HG03432 (cell line): ENCODE data around the gene OLFML2B.

Experiments
- ATAC-seq: cut with Tn5 transposase; IDR thresholded peaks from one replicate; pipeline ENCODE4 v1.9.1; 2021; ENCODE audit warnings: mild to moderate bottlenecking, moderate library complexity; ENCODE audit not compliant: unreplicated experiment

The OLFML2B gene

DNA sequence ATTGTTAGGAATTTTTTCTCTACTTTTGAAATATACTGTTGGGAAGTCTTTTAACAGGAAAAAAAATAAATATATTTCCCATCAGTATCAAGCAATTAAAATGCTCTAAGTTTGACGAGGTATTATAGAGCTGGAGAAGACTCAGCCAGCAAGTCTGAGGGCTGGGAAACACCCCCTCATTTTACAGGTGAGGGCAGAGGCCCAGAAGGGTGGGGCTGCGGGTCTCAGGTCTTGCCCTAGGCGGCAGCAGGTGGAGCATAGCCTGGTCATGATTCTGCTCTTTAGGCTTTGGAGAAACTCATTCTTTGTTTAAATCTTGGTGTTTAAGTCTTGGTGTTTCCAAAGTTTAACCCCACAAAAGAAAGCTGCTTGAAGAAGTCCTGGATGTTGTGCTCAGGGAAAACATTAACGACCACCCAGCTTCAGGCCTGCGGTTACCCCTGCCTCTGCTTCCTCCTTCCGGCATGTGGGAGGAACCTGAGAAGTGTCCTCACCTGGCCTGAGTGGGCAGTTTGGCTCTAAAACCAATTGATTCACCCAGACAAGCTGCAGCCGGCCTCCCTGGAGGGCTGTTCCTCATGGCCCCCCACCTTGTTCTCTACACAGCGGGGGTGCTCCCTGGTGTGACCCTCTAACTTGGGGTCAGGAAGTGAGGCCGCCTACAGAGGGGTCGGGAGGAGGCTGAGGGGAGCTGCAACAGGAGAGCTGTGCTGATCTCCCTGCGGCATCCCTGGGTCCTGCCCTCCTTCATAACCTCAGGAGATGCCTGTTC, 41.7 kb downstream of the OLFML2B start:
- ATAC-seq, result no peak

DNA sequence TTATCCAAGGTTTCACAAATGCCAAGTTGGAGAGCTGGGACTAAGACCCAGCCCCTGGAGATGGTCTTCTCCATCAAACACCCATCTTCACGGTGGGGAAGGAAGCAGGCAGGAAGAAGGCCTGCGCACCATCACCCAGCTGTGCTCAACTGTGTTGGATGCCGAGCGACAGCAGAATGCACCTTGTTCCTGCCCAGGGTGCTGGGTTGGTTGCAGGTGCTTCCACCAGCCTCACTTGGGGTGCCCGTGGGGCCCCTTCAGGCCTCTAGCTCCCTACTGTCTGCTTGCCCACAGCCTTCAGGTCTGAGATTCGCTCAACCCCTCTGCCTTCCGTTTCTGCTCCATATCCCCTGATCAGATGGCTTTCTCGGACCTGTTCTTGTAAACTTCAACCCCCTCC, 42.5 kb downstream of the OLFML2B start:
- ATAC-seq, result no peak

DNA sequence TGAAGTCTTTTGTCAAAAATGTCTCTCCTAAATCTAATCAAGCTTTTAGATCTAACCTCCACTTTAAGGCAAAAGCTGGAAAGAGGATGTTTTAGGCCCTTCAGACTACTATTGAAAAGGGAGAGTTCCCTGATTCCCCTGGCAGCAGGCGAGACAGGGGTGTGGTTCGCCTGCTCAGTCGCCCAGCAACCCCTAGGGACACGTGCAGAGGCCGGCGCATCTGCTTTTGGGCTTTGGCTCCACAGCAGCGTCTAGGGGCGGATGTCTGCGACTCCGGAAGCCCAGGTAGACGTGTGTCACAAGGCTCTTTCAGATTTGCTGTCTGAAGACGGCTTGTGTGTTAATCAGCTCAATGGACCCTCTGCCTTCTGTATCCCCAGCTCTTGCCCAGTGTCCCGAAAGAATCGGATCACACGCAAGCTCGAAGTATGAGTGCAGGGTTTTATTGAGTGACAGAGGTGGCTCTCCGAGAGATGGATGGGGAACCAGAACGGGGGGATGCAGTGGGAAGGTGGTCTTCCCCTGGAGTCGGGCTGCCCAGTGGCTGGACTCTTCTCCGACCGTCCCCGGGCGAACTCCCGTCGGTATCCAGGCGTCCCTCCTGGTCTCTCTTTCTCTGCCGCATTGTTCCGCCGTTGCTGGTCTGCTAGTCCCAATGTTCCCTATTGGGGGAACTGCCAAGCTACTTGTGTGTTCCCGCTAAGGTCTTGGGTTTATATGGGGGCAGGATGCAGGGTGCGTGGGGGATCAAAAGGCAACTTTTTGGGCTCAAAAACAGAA, 45.5 kb downstream of the OLFML2B start:
- ATAC-seq, result no peak

DNA sequence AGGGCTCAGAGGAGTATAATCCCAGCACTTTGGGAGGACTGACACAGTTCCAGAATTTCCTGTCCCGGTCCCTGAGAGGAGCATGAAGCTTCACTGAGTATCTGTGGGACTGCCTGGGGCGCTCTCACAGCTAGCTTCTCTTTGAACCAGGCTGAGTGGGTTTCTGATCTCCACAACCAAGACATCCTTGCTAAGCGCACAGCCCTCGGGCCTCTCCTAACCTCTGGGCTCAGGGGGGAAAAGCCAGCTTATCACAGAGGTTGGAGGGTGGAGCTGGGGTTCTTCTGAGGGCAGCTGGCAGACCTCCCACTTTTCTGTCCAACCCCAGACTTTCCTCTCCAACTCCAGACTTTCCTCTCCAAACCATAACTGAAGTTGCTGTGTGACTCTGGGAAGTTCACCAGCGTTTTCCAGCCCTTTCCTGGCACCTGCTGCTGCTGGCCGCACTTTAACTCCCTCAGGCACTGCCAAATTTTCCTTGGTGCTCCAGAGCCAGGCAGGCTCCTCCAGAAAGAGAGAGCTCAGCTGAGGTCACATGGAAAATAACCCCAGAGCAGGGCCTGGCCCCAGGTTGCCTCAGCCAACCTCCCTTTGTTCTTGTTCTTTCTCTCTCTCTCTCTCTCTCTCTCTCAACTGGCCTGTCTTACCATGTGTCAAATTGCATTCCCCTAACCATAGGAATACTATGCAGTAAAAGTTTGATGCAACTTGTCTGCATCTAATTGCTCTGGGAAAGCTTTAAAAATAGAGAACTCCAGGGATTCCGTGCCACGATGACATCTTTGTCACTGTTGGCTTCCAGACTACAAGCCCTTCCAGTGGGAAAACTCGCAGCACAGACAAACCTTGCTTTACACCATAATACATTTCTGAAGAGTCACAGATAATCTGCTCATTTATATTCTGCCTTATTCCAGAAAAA, 49.5 kb downstream of the OLFML2B start:
- ATAC-seq, result no peak

DNA sequence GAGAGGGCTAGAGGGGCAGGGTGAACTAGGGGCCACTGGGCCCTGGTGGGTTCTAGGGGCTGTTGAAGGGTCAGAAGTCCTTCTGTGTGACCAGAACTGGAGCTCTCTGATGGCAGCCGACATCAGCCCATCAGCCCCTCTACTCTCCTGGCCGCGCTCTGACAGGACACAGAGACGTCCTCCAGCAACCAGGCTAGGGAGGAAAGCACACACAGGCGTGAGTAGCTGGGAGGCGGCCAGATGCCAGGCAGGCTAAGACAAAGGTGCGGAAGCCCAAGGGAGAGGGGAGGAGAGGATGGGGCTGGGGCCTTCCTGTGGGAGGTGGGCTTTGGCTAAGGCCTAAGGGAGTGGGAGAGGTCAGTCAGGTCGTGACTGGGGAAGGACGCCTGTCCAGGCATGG, 50.8 kb downstream of the OLFML2B start:
- ATAC-seq, result no peak

DNA sequence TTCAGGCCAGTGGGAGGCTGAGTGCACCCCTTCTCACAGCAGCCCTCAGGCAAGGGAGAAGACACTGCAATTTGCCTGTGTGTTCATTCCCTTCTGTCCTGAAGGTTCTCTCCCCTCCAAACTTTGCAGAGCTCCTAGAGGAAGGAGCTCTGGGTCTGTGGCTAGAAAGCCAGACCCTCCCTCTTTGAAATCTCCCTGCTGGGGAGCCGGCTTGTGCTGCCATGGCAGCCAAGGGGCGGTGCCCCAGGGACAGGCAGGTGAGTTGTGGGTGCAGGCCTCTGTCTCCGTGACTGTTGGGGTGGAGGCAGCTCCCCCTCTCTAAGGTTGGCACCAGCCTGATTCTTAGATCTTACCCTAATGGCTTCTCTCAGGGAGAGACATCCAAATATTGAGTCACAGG, 53.0 kb downstream of the OLFML2B start:
- no peak for ATAC-seq

DNA sequence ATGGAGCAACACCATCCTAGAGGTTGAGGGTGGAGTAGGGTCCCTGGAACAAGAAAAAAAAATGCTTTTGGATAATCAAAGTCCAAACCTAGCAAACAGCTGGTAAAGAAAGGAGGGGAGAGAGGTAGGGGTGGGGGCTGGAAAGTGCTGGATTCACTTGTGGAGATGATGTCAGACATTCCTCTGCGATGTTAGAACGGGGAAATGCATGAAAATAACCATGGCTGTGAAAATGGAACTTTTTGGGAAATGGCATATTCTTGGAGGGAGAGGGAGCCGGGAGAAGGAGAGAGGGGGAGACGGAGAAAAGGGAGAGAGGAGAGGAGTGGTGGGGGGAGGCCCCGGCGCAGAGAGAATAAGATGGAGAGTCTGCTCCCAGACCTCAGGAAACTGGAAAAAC, 53.6 kb downstream of the OLFML2B start:
- no peak for ATAC-seq

DNA sequence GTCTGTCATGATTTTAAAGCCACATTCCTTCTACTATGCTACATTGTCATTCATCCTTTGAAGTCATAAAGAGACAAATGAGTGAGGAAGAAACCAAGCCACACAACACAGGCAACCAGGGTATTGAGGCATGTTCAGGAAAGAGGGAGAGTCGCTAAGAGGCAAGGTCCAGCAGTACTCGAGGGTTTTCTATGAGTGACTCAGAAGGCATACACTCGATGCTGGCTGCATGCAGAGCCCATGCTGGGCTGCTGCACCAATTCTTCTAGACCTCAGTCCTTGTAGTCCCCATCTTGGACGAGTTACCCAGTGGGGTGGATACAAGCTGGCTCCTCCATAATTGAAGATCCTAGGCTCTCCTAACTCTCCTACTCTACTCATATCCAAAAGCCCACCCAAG, 57.6 kb downstream of the OLFML2B start:
- no peak for ATAC-seq

DNA sequence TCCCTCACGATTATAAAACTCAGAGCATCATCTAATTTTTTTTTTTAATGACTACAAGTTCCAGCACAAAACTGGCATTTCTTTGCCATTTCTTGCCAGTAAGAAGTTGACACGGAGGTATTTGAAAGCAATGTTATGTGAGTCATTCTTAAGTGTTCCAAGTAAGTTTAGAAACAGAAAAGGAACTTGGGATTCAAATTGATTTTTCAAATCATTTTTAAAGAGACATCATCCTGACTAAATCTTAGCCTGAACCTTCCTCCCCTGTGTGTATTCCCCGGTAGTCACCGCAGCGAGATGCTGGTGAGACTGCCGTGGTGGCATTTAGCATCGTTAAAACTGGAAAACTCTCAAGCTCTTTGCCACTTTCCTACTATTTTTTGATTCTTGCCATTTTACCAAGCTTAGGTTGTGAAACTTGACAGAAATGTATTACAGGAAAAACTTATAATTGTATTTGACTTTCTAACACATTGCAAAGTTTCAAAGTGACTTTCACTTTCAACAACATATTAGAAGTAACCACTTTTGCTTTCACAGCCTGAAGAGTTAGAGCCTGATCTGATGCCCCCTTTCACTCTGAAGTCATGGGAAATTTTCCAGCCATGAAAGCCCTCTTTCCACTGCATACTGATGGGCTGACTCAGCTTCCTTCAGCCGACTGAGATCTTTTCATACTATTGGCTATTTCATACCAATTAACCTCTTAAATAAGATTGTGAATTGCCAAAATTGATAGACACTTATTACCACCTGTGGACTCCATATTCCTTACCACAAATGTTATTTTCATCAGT, 61.4 kb downstream of the OLFML2B start:
- peak; percentile 97 for ATAC-seq

DNA sequence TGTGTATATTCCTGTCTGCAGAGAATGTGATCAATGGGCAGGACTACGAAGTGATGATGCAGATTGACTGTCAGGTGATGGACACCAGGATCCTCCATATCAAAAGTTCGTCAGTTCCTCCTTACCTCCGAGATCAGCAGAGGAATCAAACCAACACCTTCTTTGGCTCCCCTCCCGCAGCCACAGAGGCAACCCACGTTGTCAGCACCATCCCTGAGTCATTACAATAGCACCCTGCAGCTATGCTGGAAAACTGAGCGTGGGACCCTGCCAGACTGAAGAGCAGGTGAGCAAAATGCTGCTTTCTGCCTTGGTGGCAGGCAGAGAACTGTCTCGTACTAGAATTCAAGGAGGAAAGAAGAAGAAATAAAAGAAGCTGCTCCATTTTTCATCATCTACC, 65.2 kb downstream of the OLFML2B start:
- no peak for ATAC-seq

DNA sequence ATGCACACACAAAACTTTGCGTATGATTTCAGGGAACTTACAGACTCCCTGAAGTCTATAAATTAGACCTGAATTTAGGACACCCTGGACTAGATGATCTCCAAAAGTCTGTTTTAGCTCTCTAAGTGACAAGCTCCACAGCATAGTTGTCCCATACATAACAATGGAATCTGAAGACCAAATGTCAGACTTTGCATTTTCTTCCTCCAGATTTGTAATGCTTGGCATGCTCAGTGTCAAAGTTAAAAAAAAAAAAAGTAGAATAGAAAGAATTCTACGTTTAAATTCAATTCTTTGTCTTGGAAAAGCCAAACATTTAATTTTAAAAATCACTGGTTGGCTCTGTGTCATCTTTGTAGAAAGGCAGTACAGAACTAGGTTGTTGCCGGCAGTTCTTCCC, 66.7 kb downstream of the OLFML2B start:
- no peak for ATAC-seq

DNA sequence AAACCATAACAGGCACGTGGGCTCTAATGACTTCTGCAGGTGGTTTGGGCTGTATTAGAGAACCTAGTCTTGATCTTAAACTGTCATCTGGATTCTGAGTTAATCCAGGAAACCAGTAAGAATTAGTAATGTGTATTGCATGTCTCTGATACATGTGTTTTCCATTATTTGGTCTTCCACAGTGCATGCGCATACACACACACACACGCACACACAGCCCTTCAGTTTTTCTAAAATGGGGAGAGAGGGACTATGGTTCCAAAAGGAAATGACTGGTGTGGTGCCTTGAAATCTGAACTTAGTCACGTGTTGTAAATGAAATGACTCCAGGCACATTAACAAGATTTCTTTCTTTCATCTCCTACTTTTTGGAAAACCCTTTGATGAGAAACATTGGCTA, 67.6 kb downstream of the OLFML2B start:
- no peak for ATAC-seq

DNA sequence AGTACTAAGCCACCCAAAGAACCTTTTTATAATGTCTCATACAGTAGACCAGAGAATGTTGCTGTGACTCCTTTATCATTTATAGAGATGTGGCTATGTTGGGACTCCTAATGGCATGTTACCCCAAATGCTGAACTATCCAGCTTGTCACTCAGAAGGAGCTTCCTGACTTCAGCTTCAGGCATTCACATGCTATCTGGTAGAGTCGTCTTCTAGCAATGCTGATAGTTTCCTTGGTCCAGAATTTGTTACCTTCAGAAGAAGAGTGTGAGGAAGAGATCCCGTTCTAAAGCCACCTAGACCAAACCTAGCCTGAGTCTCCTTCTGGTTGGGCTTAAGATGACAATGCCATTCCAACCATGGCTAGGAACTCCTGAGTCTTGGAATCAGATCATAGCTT, 68.1 kb downstream of the OLFML2B start:
- no peak for ATAC-seq

DNA sequence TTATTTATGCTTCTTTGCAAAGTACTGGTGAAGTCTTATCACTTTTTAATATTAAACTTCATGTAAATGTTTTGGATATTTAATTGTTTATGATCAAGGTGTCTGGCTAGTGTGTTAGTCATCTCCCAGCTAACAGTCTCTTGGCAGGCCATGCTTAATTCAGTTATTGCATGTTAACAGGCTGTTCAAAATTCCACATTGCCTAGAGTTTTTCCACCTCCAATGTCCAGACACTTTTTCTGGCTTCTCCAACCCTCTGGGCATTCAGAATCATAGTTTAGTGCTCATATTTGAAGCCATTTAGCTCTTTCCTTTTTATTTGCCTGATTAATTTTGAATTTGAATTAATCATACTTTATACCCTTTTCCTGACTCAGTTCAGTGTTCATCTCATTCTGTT, 69.2 kb downstream of the OLFML2B start:
- ATAC-seq, result no peak

DNA sequence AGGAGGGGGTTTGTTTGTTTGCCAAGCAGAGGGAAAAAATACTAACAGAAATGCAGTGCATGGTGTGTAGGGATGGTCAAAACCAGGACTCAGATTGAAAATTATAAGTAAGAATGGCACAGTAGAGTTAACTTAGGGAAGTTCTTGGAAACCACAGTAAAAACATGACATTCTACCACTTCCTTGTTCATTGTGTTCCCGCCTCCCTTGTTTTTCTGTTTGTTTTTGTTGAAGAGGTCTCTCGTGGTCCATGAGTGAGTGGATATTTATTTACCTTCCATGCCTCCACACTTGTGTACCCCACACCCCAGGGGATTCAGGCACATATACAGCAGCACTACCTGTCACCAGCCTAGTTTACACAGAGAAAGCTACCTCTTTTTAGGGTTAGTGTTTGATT, 69.6 kb downstream of the OLFML2B start:
- no peak for ATAC-seq

DNA sequence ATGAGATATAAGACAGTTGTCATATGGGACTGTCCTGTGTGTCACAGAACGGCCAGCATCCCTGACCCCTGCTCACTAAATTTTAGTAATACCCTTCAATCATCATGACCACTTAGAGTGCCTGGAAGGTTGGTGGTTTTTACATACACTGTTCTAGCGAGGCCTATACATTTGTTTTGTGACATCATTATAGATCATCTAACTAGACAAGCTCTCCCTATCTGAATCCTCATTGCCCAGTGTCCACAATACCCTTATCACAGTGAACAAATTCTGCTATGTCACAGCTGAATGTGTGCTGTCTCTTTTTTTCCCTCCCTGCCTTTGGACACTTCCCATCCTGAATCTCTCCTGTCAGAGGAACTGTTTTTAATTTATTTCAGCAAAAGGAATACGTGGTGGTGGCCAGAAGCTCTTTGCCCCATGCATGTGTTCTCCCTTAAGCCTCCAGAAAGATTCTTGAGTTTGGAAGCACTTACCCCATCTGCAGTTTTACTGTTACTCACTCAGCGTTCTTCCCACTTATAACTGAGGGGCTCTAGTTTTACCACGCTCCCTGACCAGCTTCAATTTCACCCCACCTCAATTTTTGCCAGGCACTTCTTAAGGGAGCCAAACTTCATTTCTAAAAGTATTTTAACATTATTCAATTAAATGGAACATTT, 70.3 kb downstream of the OLFML2B start:
- ATAC-seq, result no peak

DNA sequence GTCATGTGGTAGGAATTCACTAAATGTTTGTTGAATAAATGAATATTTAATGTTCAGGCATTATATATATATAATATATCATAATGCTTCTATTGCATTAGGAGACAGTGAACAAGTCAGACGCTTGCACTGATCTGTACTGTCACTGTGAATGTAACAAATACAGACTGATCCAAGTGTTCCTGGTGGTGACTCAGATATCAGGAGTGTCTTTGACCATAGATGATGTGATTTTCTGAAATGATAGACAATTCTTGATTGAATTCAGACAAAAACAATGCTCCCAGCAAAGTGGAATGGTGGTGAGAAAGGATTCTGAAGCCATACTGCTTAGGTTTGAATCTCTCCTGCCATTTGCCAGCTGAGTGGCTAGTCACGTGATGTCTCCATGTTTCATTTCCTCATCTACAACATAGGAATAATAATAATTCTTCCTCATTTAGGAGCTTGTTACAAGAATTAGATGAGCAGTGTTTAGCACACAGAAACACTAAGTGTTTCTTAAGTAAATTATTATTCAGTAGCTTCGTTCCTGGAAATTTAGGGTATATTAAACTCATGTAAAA, 71.0 kb downstream of the OLFML2B start:
- ATAC-seq, result no peak

DNA sequence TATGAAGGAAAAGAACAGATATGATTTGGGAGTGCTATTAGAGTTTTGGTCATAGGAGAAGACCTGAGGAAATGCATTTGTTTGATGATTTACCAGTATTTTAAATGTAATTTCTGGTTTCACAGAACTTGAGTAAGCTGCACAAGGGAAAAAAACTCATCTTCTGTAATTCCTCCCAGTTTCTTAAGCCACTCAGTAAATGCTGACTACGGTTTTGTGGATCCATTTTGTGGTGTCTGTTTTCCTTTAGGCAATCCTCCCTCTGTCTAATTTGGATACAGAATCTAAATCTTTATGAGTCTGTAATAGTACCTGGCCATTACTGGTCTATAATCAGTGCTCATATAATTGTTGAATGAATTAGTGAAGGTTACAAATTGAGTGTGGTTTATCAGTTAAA, 72.0 kb downstream of the OLFML2B start:
- no peak for ATAC-seq

DNA sequence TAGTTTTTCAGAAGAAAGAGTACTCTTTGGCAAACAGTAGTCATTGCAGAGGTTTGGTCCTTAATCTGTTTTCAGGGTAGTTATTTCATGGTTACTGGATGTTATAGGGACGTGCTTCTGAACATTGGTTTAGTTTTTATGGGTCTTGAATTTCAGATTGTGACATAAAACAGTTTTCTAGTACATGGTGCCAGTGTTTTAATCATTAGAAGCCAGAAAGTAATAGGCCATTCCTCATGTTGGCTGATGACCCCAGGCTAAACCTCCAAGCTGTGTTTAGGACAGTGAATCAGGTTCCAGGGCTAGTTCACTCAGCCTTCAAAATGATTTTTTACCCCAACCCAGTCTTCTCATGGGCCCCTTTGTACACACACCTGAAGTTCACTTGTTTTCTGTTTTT, 73.3 kb downstream of the OLFML2B start:
- no peak for ATAC-seq

DNA sequence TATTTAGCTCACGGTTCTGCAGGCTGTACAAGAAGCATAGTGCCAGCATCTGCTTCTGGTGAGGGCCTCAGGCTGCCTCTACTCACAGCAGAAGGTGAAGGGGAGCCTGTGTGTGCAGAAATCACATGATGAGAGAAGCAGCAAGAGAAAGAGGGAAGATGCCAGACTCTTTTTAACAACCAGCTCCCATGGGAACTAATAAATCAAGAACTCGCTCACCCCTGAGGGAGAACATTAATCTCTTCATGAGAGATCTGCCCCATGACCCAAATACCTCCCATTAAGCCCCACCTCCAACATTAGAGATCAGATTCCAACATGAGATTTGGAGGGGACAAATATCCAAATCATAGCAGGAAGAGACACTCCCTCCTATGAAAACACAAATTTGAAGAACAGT, 74.1 kb downstream of the OLFML2B start:
- no peak for ATAC-seq
